Measurements from ENCODE around the gene CLEC4C.
"Not testable (repeated sequence)": the region's sequence is repeated elsewhere in the genome, so short reads cannot be mapped to it uniquely, and the experiment has no call there.

Gene CLEC4C

DNA sequence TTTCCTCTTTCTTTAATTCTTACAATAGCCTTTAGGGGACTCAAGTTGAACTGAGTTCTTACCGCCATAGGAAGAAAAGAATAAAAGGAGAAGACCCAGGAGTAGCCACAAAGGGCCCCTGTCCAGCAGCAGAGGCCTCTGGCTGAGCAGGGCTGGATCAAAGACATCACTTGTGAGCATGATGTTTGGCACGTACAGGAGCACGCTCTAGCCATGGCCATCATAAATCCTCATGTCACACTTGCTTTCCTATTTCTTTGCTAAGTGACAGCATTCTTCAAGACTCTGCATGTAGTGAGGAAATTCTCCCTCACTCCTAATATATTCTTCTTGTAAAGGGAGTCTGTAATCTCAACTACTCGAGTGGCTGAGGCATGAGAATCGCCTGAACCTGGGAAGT is 15.7 kb downstream of the CLEC4C start:
- in situ Hi-C loops (cut with MboI; ENCODE audit: low pct_unique_long_range_greater_than_20kb, low sequenced_read_pairs) = no loop called here
- DNase-seq = no peak

DNA sequence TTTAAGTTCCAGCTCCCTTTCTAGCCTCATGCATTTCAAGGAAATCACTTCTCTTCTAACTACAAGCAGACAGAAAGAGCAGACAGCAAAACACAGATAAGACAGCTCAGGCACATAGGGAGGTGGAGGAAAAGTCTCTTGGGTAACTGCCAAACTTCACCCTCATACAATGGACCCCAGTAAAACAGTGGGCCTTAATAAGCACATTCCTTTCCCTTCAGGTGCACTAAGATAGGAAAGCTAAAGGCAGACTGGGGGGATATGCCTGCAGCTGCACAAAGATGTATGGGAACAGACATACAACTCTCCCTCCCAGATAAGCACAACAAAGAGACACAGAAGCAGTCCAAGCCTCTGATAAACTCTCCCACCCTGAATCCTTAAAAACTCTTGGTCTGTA is 16.2 kb downstream of the CLEC4C start:
- in situ Hi-C loops (cut with MboI; ENCODE audit: low pct_unique_long_range_greater_than_20kb, low sequenced_read_pairs); DNase-seq: not testable (repeated sequence)

DNA sequence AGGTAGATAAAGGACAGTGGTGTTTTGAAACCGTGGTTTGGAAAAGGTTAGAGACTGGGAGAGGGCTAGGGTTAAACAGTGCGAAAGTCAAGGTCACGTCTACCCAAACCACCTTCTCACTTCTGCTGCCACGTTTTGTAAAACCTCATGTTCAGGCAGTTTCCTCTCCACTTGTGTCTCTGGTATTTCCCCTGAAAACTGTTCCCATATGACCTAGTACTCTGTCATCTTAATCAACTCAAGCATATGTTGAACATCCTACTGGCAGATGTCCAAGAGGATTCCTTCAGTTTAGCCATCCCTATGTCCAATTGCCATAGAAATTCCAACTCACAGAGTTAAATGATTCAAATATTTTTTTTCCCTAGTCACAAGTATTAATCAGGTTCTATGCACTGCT is 17.4 kb downstream of the CLEC4C start:
- no peak for DNase-seq
- in situ Hi-C loops (cut with MboI; ENCODE audit: low pct_unique_long_range_greater_than_20kb, low sequenced_read_pairs) = no loop called here

DNA sequence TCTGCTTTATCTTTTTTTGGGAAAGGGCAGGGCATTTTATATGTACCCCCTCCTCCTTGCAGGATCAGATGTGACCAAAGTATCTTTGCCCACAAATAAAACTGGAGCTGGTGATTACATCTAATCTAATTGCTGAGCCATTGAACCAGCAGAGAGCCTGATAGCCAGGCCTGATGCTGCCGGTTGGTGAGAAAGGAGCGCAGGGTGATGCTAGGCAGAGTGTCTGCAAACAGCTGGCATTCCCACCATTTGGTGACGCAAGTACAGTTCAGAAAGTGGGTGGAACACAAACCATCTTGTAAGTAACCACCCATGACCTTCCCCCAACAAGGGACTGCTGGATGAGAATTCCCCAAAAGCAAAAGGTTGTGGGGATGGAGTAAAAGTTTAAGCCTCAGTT is 23.2 kb downstream of the CLEC4C start:
- in situ Hi-C loops (cut with MboI; ENCODE audit: low pct_unique_long_range_greater_than_20kb, low sequenced_read_pairs) = no loop called here
- DNase-seq = no peak

DNA sequence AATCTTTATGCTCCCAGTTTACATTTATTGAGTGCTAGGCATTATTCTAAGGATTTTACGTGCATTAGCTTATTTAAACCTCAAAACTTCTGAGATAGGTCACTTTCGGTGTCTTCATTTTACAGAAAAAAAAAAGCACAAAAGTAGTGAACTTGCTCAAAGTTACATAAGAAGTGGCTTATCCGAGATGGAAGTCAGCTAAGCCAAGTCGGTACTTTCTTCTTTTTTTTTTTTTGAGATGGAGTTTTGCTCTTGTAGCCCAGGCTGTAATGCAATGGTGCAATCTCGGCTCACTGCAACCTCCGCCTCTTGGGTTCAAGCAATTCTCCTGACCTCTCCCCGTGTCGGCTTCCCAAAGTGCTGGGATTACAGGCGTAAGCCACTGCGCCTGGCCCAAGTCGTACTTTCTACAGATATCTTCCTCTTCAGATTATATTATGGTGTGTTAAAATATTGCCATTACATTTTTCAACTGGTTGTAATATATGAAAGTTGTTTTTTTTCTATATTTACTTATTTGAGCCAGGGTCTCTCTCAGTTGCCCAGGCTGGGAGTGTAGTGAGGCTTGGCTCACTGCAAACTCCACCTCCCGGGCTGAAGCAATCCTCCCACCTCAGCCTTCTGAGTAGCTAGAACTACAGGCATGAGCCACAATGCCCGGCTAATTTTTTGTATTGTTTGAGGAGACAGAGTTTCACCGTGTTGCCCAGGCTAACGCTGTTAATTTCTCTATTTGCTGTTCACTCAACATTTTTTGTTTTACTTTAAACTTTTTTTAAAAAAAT is 27.0 kb downstream of the CLEC4C start:
- in situ Hi-C loops (cut with MboI; ENCODE audit: low pct_unique_long_range_greater_than_20kb, low sequenced_read_pairs) = no loop called here
- DNase-seq = no peak

DNA sequence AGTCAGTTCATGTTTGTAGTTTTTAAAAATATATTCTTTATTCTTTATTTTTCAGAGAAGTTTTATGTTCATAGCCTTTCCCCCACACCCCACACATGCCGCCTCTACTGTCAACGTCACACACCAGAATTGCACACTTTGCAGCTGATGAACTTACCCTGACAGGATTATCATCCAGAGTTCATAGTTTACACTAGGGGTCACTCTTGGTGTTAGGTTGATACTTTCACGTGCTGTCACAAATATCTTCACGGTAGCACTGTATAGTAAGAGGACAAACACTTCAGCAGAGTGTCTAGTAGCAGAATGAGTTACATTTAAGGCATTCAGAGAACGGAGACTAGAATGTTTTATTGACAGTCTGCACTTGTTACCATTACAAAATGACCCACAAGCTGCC is 30.8 kb downstream of the CLEC4C start:
- peak; percentile 39 for DNase-seq
- in situ Hi-C loops (cut with MboI; ENCODE audit: low pct_unique_long_range_greater_than_20kb, low sequenced_read_pairs) = no loop called here

DNA sequence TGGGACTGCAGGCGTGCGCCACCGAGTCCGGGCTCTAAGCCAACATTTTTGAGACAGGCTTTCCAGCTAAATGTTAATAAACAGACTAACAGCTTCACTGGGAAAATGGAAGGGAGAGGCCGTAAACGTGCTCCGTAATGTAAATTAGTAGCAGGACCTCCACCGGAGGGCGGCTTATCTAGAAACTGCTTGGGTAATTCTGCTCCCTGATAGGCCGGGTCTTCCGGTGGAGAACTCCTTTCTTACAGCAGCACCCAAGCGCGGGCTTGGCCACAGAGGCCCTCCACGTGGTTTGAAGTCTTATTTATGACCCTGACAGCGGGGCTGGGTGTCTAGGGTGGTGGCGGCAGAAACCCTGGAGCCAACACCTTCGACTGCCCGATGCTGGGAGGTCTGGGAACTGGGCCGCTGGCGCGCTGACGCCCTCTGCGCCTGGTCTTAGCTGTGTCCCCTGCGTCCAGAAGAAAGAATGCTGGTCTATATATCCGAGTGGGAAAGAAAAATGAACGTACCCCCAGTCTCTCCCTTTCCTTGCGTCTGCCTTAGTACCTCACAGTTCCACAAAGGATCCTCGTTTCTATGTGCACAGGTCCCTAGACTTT is 34.2 kb downstream of the CLEC4C start:
- in situ Hi-C loops (cut with MboI; ENCODE audit: low pct_unique_long_range_greater_than_20kb, low sequenced_read_pairs) = no loop called here

DNA sequence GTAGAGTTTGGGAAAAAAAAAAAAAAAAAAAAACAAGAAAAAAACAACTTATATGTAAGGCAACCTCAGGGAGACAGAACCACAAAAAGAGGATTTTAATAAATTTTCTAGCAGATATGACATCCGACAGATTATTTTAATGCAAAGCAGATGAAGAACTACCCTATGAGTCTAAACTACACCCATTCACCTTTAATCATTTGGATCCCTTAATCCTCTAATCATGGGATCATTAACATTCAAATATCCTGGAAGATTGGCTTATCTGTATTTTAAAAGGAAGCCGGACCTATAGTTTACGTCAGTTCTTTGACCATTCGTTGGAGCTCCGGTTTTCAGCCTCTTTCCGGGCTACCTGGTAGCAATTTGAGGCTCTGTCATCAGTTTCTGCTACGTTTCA is 36.0 kb downstream of the CLEC4C start, which contains the start of gene DPPA3:
Gene DPPA3 (plus strand): TSS at position 301 of the 400 bp plus-strand sequence. CDS start 138 bp downstream, outside the sequence.
- no peak for DNase-seq
- in situ Hi-C loops (cut with MboI; ENCODE audit: low pct_unique_long_range_greater_than_20kb, low sequenced_read_pairs) = no loop called here

More for the DNA sequence above, 34.2 kb downstream of the CLEC4C start:
- DNase-seq = no peak

DNA sequence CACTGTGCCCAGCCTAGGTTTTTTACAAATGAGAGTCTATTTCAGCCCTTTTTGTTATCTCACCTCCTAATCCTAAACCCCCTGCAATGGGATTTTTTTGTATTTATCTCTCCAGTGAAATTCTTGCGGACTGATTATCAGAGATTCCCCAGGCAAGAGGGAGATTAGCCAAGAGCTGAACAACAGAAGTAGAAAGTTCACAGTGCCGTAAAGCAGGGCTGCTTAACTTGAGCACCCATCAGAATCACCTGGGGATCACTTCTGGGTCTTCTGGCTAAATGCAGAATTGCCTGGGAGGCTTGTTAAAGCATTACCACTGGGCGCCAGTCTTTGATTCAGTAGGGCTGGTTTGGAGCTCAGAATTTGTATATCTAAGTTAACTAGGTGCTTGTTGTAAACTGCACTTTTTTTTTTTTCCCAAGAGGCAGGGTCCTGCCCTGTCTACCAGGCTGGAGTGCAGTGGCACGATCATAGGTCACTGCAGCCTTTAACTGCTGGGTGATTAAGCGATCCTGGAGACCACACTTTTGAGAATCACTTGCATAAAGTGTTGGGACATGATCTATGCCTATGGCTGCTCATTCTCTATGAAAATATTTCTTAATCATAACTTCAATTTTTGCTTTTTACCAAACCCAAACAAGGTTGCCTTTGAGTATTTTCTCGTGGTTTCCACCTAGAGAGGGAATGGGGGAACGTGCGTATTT is 37.1 kb downstream of the CLEC4C start:
- no peak for DNase-seq
- in situ Hi-C loops (cut with MboI; ENCODE audit: low pct_unique_long_range_greater_than_20kb, low sequenced_read_pairs) = no loop called here

DNA sequence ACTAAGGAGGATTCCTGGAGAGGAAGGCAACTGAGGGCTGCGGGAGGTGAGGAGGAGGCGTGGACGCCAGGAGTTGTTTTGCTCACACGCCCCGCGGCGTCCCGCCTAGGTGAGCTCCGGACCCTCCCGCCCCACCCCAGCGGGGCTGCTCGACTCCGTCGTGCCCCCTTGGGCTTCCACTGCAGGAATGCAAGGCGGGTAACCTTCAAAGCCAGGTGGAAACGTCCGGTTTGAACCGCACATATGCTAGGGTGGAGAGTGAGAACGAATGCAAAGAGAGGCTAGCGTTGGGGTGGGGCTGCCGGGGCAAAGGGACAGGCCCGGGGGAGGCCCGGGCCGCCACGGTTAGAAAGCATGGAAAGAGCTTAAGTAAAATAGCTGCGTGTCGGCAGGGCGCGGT is 41.3 kb downstream of the CLEC4C start:
- DNase-seq = no peak
- in situ Hi-C loops (cut with MboI; ENCODE audit: low pct_unique_long_range_greater_than_20kb, low sequenced_read_pairs) = no loop called here

DNA sequence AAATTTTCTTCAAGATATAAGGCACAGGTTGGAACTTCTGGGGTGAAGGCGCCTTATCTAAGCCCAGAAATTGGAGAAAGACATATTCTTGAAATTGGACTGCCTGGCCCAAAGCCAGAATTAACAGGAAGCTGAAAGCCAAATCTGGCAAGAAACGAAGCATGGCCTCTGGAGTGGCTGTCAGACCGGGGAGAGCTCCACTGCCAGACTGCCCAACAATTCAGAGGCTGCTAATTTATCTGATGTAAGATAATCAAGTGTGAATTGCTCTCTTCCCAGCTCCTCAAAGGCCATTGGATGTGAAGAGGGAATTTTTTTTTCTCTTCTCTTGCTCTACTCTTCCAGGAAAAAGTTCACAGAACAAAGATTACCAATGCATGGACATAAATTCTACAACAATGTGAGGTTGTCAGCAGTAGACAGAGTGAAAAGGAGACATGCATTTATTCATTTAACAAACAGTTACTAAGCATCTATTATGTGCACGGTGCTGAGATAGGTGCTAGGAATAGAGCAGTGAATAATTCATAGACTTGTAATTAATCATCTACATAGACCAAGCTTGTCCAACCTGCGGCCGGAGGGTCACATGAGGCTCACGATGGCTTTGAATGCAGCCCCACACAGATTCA is 51.5 kb downstream of the CLEC4C start, which contains the start of gene GDF3:
Gene GDF3 (minus strand): TSS at position 210 of the 632 bp plus-strand sequence. CDS start 47 bp downstream, at position 163.
- DNase-seq = peak; percentile 65
- in situ Hi-C loops (cut with MboI; ENCODE audit: low pct_unique_long_range_greater_than_20kb, low sequenced_read_pairs) = no loop called here

DNA sequence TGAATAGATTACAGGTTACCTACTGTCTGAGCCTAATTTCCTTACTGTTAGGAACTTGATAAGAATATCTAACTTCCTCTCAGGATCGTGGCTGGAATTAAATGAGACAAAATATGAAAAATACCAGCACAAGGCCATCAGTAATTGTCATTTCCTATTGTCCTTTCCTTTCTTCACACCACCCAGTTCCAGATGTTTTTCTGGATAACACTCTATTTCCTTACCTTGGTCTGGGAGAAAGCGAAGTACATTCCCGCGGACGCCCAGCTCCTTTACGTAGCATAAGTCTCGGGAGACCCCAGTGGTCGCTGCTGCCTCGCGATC is 52.0 kb downstream of the CLEC4C start:
- in situ Hi-C loops (cut with MboI; ENCODE audit: low pct_unique_long_range_greater_than_20kb, low sequenced_read_pairs) = no loop called here
- DNase-seq = peak; percentile 57

DNA sequence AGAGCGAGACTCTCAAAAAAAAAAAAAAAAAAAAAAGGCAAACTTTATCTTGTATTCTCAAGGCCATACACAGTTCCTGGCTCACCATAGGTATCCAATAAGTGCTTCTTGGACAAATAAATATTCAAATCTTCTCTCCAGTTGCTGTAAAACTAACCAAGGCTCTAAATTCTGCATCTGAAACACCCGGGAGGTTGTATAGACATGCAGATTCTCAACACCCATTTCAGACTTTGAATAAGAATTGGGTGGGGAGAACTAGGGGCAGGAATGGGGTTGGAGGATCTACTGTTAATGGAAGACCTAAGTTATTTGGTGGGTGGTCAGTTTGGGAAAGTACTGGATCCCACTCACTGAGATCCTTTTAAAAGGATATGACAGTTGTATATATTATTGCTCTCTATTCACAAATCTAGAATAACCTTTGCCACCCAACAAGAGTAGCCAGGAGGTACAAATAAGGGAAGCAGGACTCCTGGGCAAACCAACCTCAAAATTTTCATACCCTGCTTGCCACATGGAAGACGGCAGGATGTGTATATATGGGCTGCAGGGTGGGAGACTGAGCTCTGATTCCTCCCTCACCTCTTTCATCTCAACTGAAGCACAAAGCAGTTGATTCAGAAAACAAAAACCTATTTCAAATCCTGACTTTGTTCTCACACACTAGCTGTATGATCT is 52.5 kb downstream of the CLEC4C start:
- no peak for DNase-seq
- in situ Hi-C loops (cut with MboI; ENCODE audit: low pct_unique_long_range_greater_than_20kb, low sequenced_read_pairs) = no loop called here

DNA sequence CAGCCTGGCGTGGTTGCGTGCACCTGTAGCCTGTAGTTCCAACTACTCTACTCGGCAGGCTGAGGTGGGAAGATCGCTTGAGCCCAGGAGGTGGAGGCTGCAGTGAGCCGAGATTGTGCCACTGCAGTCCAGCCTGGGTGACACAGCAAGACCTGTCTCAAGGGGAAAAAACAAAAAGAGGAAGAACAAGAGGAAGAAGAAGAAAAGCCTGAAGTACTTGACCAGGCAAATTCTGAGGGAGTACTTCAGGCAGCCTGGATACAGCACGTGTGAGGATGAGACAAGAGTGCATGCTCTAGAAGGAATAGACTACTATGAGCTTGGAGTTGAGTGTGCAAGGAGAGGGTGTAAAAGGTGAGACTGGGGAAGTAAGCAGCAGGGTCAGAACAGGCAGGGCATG is 53.4 kb downstream of the CLEC4C start:
- DNase-seq = peak; percentile 73
- in situ Hi-C loops (cut with MboI; ENCODE audit: low pct_unique_long_range_greater_than_20kb, low sequenced_read_pairs) = no loop called here

DNA sequence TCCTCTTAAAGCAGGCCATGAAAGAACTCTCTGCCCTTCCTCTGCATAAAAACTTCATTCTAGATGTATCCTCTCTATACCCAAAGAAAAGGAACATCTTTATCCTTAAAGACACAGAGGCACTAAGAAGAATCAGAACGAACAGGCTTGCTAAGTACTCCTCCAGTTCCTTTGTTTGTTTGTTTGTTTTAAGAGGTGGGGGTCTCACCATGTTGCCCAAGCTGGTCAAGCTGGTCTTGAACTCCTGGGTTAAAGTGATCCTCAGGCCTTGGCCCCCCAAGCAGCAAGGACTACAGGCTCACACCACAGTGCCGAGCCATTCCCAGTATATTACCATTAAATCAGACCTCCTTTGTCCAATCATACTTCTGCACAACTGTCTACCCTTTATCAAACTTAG is 65.6 kb downstream of the CLEC4C start:
- in situ Hi-C loops (cut with MboI; ENCODE audit: low pct_unique_long_range_greater_than_20kb, low sequenced_read_pairs) = no loop called here
- DNase-seq = no peak
